Activated T-helper 9 cell treated with anti-CD3 and anti-CD28 coated beads, Interleukin-2, amount 50 U/mL, for 16 hours (primary cell): ENCODE results near the gene FIBCD1.
"Not testable (repeated sequence)": the region's sequence is repeated elsewhere in the genome, so short reads cannot be mapped to it uniquely, and the experiment has no call there.

ENCODE experiments used
- DNase-seq: peaks from one replicate; pipeline ENCODE4 v3.0.0-alpha.2; 2020; ENCODE audit warnings: low read depth

The FIBCD1 gene

GRCh38 chr9:130954925-130955324, 15.9 kb upstream of the FIBCD1 start:
- not testable (repeated sequence) for DNase-seq

- DNase-seq = no peak
These were observed 15.3 kb upstream of the FIBCD1 start for GRCh38 chr9:130954317-130954716.

- DNase-seq = no peak
These were observed 13.2 kb upstream of the FIBCD1 start for GRCh38 chr9:130952065-130952762.

GRCh38 chr9:130950039-130950311, 10.9 kb upstream of the FIBCD1 start:
- DNase-seq = no peak

GRCh38 chr9:130949188-130950038, 10.4 kb upstream of the FIBCD1 start:
- no peak for DNase-seq

GRCh38 chr9:130948266-130948665, 9.2 kb upstream of the FIBCD1 start:
- no peak for DNase-seq

GRCh38 chr9:130947618-130948140, 8.6 kb upstream of the FIBCD1 start:
- no peak for DNase-seq

GRCh38 chr9:130946766-130947617, 7.9 kb upstream of the FIBCD1 start:
- DNase-seq = no peak

GRCh38 chr9:130945173-130945572, 6.1 kb upstream of the FIBCD1 start:
- no peak for DNase-seq

GRCh38 chr9:130944510-130945058, 5.5 kb upstream of the FIBCD1 start:
- no peak for DNase-seq

GRCh38 chr9:130943777-130944176, 4.7 kb upstream of the FIBCD1 start:
- DNase-seq = no peak

- DNase-seq = no peak
These were observed 4.2 kb upstream of the FIBCD1 start for GRCh38 chr9:130943221-130943620.

GRCh38 chr9:130942679-130943078, 3.6 kb upstream of the FIBCD1 start:
- no peak for DNase-seq

- no peak for DNase-seq
These were observed 3.0 kb upstream of the FIBCD1 start for GRCh38 chr9:130942084-130942483.

- peak; percentile 57 for DNase-seq
These were observed 1.9 kb upstream of the FIBCD1 start for GRCh38 chr9:130940693-130941576.

GRCh38 chr9:130940027-130940549, 1.0 kb upstream of the FIBCD1 start:
- DNase-seq = no peak

- DNase-seq = no peak
These were observed 469 bp upstream of the FIBCD1 start for GRCh38 chr9:130939405-130940026.

GRCh38 chr9:130938184-130938651, 829 bp downstream of the FIBCD1 start:
- no peak for DNase-seq

- no peak for DNase-seq
These were observed 1.6 kb downstream of the FIBCD1 start for GRCh38 chr9:130937146-130938076.
